ENCODE data around the gene CDCA3. TPM values are rescaled to one million over a fixed set of nuclear protein-coding genes. Genes with fewer than 3 reads are reported as not detected.
"Not testable (repeated sequence)": the region's sequence is repeated elsewhere in the genome, so short reads cannot be mapped to it uniquely, and the experiment has no call there.

Gene CDCA3
- total RNA-seq, 4 donors from 2014 or later = 1.2 to 2.9 (median 1.5) TPM

DNA sequence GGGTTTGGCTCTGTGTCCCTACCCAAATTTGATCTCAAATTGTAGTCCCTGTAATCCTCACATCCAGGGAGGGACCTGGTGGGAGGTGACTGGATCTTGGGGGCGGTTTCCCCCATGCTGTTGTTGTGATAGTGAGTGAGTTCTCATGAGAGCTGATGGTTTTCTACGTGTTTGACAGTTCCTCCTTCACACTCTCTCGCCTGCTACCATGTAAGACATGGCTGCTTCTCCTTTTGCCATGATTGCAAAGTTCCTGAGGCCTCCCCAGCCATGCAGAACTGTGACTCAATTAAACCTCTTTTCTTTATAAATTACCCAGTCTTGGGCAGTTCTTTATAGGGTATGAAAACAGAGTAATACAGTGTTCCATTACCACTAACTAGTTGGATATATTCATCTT is 43.2 kb upstream of the CDCA3 start:
- no peak overlapping the region for H3K27ac ChIP-seq (replicated peaks in 1 of 4)

DNA sequence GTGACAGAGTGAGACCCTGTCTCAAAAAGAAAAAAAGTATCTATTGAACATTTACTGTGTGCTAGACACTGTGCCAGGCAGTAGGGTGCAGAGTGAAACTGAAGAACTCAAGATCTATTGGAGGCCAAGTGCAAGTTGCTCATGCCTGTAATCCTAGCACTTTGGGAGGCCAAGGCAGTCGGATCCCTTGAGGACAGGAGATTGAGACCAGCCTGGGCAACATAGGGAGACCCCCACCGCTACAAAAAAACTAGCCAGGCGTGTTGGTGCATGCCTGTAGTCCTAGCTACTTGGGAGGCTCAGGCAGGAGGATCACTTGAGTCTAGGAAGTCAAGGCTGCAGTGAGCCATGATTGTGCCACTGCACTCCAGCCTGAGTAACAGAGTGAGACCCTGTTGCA is 41.6 kb upstream of the CDCA3 start:
- DNase-seq (ENCODE audit: extremely low spot score); H3K27me3 ChIP-seq; H3K36me3 ChIP-seq; H3K4me3 ChIP-seq; intact Hi-C loops (cut with DNase I); H3K9me3 ChIP-seq; H3K27ac ChIP-seq (replicated peaks in 1 of 4): not testable (repeated sequence)
- H3K4me1 ChIP-seq = peaks cover 0 to 22% (median 16%) of the 10 kb centered on the region in 4 donors
- 90% methylated on average over 2 of the region's 3 CpGs for WGBS

More for the DNA sequence above, 43.2 kb upstream of the CDCA3 start:
- Histone ChIP-seq H3K4me1 (peaks cover 0 to 22% (median 16%) of the 10 kb centered on the region in 4 donors), H3K27me3 (no peaks in the 10 kb centered on the region), H3K4me3 (no peak overlapping the region), H3K9me3 (no peaks in the 10 kb centered on the region), H3K36me3 (no peaks in the 10 kb centered on the region)
- TF ChIP-seq POLR2AphosphoS5 (IDR thresholded peaks at IDR 0.05) (no peak), POLR2A (IDR thresholded peaks at IDR 0.05; ENCODE audit: low read depth) (no peak), EP300 (IDR thresholded peaks at IDR 0.05) (no peak)
- TF ChIP-seq, protein P1, sequence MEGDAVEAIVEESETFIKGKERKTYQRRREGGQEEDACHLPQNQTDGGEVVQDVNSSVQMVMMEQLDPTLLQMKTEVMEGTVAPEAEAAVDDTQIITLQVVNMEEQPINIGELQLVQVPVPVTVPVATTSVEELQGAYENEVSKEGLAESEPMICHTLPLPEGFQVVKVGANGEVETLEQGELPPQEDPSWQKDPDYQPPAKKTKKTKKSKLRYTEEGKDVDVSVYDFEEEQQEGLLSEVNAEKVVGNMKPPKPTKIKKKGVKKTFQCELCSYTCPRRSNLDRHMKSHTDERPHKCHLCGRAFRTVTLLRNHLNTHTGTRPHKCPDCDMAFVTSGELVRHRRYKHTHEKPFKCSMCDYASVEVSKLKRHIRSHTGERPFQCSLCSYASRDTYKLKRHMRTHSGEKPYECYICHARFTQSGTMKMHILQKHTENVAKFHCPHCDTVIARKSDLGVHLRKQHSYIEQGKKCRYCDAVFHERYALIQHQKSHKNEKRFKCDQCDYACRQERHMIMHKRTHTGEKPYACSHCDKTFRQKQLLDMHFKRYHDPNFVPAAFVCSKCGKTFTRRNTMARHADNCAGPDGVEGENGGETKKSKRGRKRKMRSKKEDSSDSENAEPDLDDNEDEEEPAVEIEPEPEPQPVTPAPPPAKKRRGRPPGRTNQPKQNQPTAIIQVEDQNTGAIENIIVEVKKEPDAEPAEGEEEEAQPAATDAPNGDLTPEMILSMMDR (IDR thresholded peaks at IDR 0.05) = no peak
- WGBS = 74% methylated on average over 3 of the region's 3 CpGs
- intact Hi-C loops (cut with DNase I) = no loop called here
- no peak for DNase-seq (ENCODE audit: extremely low spot score)

DNA sequence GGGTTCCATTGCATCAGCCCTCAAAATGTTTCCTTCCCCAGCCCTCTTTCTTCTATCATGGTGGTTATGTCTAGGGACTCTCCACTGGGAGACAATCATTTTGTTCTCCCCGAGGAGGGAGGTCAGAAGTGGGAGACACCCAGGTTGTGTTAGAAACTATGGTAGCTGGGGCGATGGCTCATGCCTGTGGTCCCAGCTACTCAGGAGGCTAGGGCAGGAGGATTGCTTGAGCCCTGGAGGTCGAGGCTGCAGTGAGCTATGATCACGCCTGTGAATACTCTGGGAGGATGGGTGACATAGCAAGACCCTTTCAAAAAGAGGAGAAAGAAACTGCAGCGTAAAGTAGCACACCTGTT is 40.5 kb upstream of the CDCA3 start:
- peak overlapping the region; percentile 88 to 94 (median 88) for H3K27ac ChIP-seq (replicated peaks in 1 of 4)
- DNase-seq (ENCODE audit: extremely low spot score) = no peak
- intact Hi-C loops (cut with DNase I) = no loop called here
- 86% methylated on average over 4 of the region's 5 CpGs for WGBS
- H3K9me3 ChIP-seq = no peaks in the 10 kb centered on the region
- no peaks in the 10 kb centered on the region for H3K36me3 ChIP-seq
- H3K4me3 ChIP-seq = peak overlapping the region; percentile 55 to 57 (median 56)
- peaks cover 0 to 22% (median 16%) of the 10 kb centered on the region in 4 donors for H3K4me1 ChIP-seq
- TF ChIP-seq POLR2A (IDR thresholded peaks at IDR 0.05; ENCODE audit: low read depth) (no peak), EP300 (IDR thresholded peaks at IDR 0.05) (no peak), POLR2AphosphoS5 (IDR thresholded peaks at IDR 0.05) (no peak)
- TF ChIP-seq, protein P1 (IDR thresholded peaks at IDR 0.05) = no peak
- no peaks in the 10 kb centered on the region for H3K27me3 ChIP-seq

DNA sequence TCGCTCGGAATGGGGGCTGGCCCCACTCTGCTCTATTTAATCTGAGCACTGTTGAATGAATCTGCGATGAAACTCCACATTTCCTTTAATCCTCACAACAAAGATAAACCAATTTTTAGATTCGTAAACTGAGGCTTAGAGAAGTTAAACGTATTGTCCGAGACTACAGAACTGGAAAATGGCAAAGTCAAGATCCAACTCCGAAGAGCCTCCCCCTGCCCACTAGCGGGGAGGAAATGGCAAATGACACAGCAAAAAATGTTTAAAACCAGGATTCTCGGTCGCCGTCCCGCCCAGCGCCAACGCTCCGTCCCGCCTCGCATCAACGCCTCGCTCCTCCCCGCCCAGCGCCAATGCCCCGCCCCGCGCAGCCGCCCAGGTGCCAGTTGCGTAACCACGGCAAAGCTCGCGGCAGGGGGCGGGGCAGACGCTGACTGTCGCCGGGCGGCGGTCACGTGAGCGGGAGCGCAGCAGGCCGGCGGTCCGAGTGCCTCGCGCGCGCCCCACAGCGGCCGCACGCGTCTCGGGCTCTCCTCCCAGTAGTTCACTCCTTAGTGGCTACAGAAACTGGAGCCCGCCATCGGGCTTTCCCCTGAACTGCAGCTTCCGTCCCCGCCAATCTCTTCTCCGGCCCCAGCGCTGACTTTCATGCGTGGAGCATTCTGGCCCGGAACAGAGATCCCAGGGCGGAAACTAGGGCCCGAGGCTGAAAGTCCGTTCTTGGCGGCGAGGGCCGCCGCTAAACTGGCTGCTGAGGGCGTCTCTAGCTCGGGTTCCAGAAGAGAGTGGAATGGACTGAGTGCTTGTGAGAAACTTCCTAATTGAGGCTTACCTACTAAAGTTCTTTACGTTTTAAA is 39.9 kb upstream of the CDCA3 start:
- WGBS = 2% methylated on average over 53 of the region's 68 CpGs
- H3K4me1 ChIP-seq = peaks cover 0 to 22% (median 16%) of the 10 kb centered on the region in 4 donors
- no peaks in the 10 kb centered on the region for H3K27me3 ChIP-seq
- TF ChIP-seq POLR2AphosphoS5 (IDR thresholded peaks at IDR 0.05) (peak; percentile 93 to 94), EP300 (IDR thresholded peaks at IDR 0.05) (no peak), POLR2A (IDR thresholded peaks at IDR 0.05; ENCODE audit: low read depth) (peak; percentile 26)
- TF ChIP-seq, protein P1 (IDR thresholded peaks at IDR 0.05) = peak; percentile 88 to 96 (median 95)
- intact Hi-C loops (cut with DNase I) = no loop called here
- H3K9me3 ChIP-seq = no peaks in the 10 kb centered on the region
- no peaks in the 10 kb centered on the region for H3K36me3 ChIP-seq
- H3K4me3 ChIP-seq = peak overlapping the region; percentile 55 to 57 (median 56)
- H3K27ac ChIP-seq (replicated peaks in 1 of 4) = peak overlapping the region; percentile 88 to 94 (median 88)
- peak; percentile 99 for DNase-seq (ENCODE audit: extremely low spot score)

DNA sequence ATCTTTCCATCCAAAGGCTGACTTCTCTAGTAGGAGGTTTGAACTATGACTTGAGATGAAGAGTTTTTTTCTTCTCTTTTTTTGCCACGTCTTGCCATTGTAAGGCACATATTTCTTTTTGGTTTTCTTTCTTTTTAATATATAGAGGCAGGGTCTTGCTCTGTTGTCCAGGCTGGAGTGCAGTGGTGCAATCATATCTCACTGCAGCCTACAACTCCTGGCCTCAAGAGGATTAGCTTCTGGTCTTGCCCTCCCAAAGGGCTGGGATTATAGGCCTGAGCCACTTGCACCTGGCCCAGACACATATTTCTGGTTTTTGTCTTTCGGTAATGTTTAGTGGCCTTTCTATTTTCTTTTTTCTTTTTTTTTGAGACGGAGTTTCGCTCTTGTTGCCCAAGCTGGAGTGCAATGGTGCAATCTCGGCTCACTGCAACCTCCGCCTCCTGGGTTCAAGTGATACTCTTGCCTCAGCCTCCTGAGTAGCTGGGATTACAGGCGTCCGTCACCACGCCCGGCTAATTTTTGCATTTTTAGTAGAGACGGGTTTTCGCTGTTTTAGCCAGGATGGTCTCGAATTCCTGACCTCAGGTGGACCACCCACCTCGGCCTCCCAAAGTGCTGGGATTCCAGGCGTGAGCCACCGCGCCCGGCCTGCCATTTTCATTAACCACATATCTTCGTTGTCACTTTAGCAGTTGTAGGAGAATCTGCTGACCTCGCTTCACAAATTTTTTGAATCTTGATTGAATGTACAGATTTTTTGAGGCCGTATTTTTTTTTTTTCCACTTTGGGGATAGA is 38.9 kb upstream of the CDCA3 start:
- DNase-seq (ENCODE audit: extremely low spot score); H3K36me3 ChIP-seq; H3K9me3 ChIP-seq; intact Hi-C loops (cut with DNase I); H3K27me3 ChIP-seq: not testable (repeated sequence)
- peak overlapping the region; percentile 88 to 94 (median 88) for H3K27ac ChIP-seq (replicated peaks in 1 of 4)
- peak overlapping the region in 1 of 4 donors; percentile 56 for H3K4me3 ChIP-seq
- 92% methylated on average over 21 of the region's 21 CpGs for WGBS
- peaks cover 0 to 22% (median 16%) of the 10 kb centered on the region in 4 donors for H3K4me1 ChIP-seq

DNA sequence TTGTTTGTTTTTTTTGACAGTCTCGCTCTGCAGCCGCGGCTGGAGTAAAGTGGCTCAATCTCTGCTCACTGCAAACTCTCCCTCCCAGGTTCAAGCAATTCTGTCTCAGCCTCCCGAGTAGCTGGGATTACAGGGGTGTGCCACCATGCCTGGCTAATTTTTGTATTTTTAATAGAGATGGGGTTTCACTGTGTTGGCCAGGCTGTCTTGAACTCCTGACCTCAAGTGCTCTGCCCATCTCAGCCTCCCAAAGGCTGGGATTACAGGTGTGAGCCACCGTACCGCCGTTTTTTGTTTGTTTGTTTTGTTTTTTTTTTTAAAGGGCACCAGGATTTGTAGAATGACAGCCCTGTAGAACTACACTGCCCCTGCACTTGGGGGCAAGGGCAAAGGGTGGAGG is 37.7 kb upstream of the CDCA3 start:
- H3K27ac ChIP-seq (replicated peaks in 1 of 4); H3K27me3 ChIP-seq; H3K4me3 ChIP-seq; DNase-seq (ENCODE audit: extremely low spot score); intact Hi-C loops (cut with DNase I); H3K9me3 ChIP-seq: not testable (repeated sequence)
- H3K36me3 ChIP-seq = peaks cover 5 to 19% (median 11%) of the 10 kb centered on the region in 4 donors
- 70% methylated on average over 7 of the region's 7 CpGs for WGBS
- peaks cover 0 to 22% (median 16%) of the 10 kb centered on the region in 4 donors for H3K4me1 ChIP-seq
